Measurements from ENCODE around the gene SLC6A6.

DNA sequence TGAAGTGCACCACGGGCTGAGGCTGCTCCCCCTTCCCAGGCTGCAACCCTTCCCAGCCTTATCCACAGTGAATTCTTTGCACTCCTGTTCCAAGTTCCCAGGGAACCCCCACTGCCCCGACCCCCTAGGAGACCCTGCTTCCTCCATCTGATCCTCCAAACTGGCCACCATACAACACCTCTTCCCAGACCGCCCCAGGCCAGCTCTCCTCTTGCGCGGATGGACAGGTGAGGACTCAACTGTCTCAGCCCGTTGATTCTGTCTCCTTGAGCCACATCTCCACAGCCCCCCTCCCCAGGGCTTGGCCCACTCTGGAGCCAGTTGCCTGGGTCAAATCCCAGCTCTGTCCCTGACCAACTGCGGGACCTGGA, 116.0 kb downstream of the SLC6A6 start:
- TF ChIP-seq SUZ12 (IDR thresholded peaks at IDR 0.05; ENCODE audit: extremely low read depth, insufficient read depth, insufficient read length), result no peak
- no peak for TF ChIP-seq YY1 (IDR thresholded peaks at IDR 0.05; ENCODE audit: insufficient read depth, insufficient read length)
